ENCODE data around the gene CYP17A1. TPM values are rescaled to one million over a fixed set of nuclear protein-coding genes. Genes with fewer than 3 reads are reported as not detected.

Gene CYP17A1
- total RNA-seq, 4 donors from 2014 or later: 0.83 to 3.6 (median 1.6) TPM; not detected in 1

DNA sequence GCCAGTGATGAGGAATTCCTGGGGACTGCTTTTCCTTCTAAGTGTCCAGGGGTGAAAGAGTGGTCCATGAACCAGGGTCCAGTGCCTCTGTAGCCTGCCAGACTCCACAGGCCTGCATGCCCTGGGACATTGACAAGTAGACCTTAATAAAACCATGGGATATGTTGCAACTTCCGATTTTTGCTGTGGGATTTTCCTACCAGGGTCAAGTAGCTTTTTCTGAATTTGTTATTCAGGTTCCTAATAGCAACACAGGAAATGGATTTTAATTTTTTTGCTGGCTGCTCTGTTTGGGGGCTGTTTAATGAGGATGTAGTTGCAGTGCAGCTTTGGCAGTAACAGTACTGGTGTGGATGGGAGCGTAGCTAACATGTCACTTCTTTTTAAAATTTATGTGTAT, 51.4 kb downstream of the CYP17A1 start:
- Histone ChIP-seq H3K27ac (peak overlapping the region; percentile 52 to 74), H3K4me1 (peaks cover 17 to 27% of the 10 kb centered on the region in 2 donors), H3K27me3 (no peaks in the 10 kb centered on the region), H3K36me3 (no peaks in the 10 kb centered on the region), H3K4me3 (no peak overlapping the region), H3K9me3 (no peaks in the 10 kb centered on the region)
- TF ChIP-seq CTCF (IDR thresholded peaks at IDR 0.05) (no peak), POLR2A (IDR thresholded peaks at IDR 0.05) (no peak)
- no peak for DNase-seq
- intact Hi-C loops (cut with DNase I; ENCODE audit: low total_unique reads): no loop called here

- TF ChIP-seq POLR2A (IDR thresholded peaks at IDR 0.05) (no peak), CTCF (IDR thresholded peaks at IDR 0.05) (no peak)
- H3K4me1 ChIP-seq: peaks cover 31 to 32% of the 10 kb centered on the region in 2 donors
- H3K27me3 ChIP-seq: no peaks in the 10 kb centered on the region
- DNase-seq: no peak
- no peaks in the 10 kb centered on the region for H3K36me3 ChIP-seq
- no peak overlapping the region for H3K4me3 ChIP-seq
- H3K9me3 ChIP-seq: no peaks in the 10 kb centered on the region
- intact Hi-C loops (cut with DNase I; ENCODE audit: low total_unique reads): no loop called here
- peak overlapping the region; percentile 87 to 89 for H3K27ac ChIP-seq
Measured at GRCh38 chr10:102783568-102783967, 53.6 kb downstream of the CYP17A1 start.

DNA sequence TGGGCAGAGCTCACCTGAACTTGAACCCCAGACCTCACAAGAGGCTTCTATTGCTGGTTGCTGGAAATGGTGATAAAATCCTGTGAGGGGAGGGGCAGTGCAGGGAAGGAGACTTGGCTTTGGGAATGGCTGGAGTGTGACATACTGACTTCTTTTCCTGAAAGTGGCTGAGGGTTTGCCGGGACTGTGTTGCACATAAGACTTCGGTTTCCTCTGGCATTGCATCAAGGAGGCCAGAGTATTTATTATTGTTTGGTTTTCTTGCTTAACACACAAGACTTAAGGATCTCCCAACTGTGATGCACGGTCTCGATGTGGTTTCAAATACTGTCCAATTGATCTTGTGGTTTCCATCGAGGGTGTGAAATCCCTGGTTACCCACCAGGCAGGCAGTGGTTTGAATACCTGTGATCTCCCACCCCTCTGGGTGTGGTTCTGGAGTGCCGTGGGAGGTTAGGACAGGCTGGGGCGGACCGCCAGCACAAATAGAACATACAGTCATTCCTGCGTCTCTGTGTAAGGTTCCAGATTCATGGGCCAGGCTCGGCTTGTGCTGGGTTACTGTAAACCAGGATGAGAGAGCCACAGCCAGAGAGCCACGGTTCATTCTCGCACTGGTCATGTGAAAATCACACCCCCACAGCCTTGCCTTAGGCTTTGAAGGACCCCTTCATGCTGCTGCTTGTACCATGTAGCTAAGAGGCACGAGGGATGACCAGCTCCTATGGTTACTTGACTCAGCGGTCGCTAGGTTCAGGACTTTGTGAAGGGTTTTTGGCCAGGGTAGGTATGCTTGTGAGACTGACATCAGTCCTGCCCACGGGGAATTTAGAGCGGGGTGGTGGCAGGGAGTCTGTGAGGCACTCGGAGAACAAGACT, 54.3 kb downstream of the CYP17A1 start:
- no peaks in the 10 kb centered on the region for H3K27me3 ChIP-seq
- peak; percentile 70 to 82 for DNase-seq
- TF ChIP-seq CTCF (IDR thresholded peaks at IDR 0.05) (no peak), POLR2A (IDR thresholded peaks at IDR 0.05) (no peak)
- H3K9me3 ChIP-seq: no peaks in the 10 kb centered on the region
- intact Hi-C loops (cut with DNase I; ENCODE audit: low total_unique reads): no loop called here
- peak overlapping the region in 1 of 2 donors; percentile 3 for H3K4me3 ChIP-seq
- peaks cover 32 to 36% of the 10 kb centered on the region in 2 donors for H3K4me1 ChIP-seq
- no peaks in the 10 kb centered on the region for H3K36me3 ChIP-seq
- peak overlapping the region; percentile 87 to 89 for H3K27ac ChIP-seq

DNA sequence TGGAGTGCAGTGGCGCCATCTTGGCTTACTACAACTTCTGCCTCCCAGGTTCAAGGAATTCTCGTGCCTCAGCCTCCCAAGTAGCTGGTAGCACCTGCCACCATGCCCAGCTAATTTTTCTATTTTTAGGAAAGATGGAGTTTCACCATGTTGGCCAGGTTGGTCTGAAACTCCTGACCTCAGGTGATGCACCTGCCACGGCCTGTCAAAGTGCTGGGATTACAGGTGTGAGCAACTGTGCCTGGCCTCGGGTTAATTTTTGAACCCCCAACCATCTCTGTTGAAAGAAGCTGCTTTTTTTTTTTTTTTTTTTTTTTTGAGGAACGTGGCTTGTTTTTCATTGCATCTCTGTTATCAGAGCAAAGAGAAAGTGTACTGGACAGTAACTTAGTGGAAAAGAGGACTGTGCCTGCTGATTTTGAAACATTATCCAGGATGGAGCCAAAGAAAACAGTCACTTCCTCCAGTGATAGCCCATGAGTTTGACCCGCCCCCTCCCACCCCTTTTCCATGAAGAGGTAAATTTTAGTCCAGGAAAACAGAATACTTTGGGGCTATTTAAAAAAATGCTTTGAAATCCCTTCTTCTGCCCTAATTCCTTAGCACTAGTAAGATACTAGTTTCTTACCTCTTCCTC, 55.2 kb downstream of the CYP17A1 start:
- intact Hi-C loops (cut with DNase I; ENCODE audit: low total_unique reads): no loop called here
- Histone ChIP-seq H3K27me3 (no peaks in the 10 kb centered on the region), H3K9me3 (no peaks in the 10 kb centered on the region), H3K4me3 (peak overlapping the region in 1 of 2 donors; percentile 3), H3K27ac (peak overlapping the region; percentile 87 to 89), H3K36me3 (no peaks in the 10 kb centered on the region), H3K4me1 (peaks cover 32 to 40% of the 10 kb centered on the region in 2 donors)
- no peak for DNase-seq
- TF ChIP-seq CTCF (IDR thresholded peaks at IDR 0.05) (no peak), POLR2A (IDR thresholded peaks at IDR 0.05) (no peak)
